Esophagus (tissue), 2 donors: ENCODE data around the gene COQ3. TPM values are rescaled to one million over a fixed set of nuclear protein-coding genes. Genes with fewer than 3 reads are reported as not detected.
A peak's percentile ranks its signal among the peaks of the same experiment; 100 is the strongest.

Experiments used
- H3K27ac ChIP-seq, 2 donors: one replicate each; pipeline ENCODE4 v1.5.1; 2013; ENCODE audit warnings: low read depth in 2 of 2, mild to moderate bottlenecking in 2 of 2, inconsistent platforms in 1 of 2, low read length in 1 of 2, moderate library complexity in 1 of 2
- H3K27me3 ChIP-seq, 2 donors: one replicate each; pipeline ENCODE4 v1.6.1; 2013; ENCODE audit warnings: low read length in 2 of 2, control low read depth in 1 of 2, mild to moderate bottlenecking in 1 of 2; ENCODE audit not compliant: insufficient read depth in 2 of 2, control insufficient read depth in 1 of 2
- H3K36me3 ChIP-seq, 2 donors: one replicate each; pipeline ENCODE4 v1.6.1; 2013; ENCODE audit warnings: low read length in 1 of 2; ENCODE audit not compliant: control insufficient read depth in 2 of 2, insufficient read depth in 2 of 2
- H3K4me1 ChIP-seq, 2 donors: one replicate each; pipeline ENCODE4 v1.6.1; 2013; ENCODE audit warnings: low read length in 1 of 2; ENCODE audit not compliant: control insufficient read depth in 2 of 2, insufficient read depth in 2 of 2
- H3K4me3 ChIP-seq, 2 donors: one replicate each; pipeline ENCODE4 v1.5.1; 2013; ENCODE audit warnings: low read length in 2 of 2, mild to moderate bottlenecking in 2 of 2, low read depth in 1 of 2, moderate library complexity in 1 of 2
- H3K9me3 ChIP-seq, 2 donors: one replicate each; pipeline ENCODE4 v1.6.1; 2013; ENCODE audit warnings: mild to moderate bottlenecking in 2 of 2, low read depth in 1 of 2, low read length in 1 of 2, moderate library complexity in 1 of 2; ENCODE audit not compliant: control insufficient read depth in 2 of 2, insufficient read depth in 1 of 2
- WGBS, 2 donors: extraction: QIAGEN DNeasy Blood & Tissue Kit; methylation state at CpG; one replicate each; pipeline ENCODE4 v1.1.7; 2013; 5-methylcytosine and 5-hydroxymethylcytosine counted together
- polyA plus RNA-seq, 2 donors: library from polyadenylated mRNA; stranded (reverse); fragments of 200-250 nt; gene quantifications; one replicate each; pipeline ENCODE4 v1.2.3, GENCODE V29; 2013
- donor health status: healthy with polysubstance abuse.
- donor health status: Bipolar disorder and iron deficiency.

The COQ3 gene
- polyA plus RNA-seq, 2 donors, result 9.5 to 12.8 TPM

GRCh38 chr6:99354983-99355382, 39.0 kb downstream of the COQ3 start:
- no peaks in the 10 kb centered on the region for H3K27me3 ChIP-seq
- WGBS, 2 donors, result 73 to 78% methylated on average over 4 of the region's 4 CpGs

GRCh38 chr6:99353126-99353525, 40.9 kb downstream of the COQ3 start:
- Histone ChIP-seq H3K9me3 (no peaks in the 10 kb centered on the region), H3K27me3 (no peaks in the 10 kb centered on the region), H3K27ac (no peak overlapping the region), H3K4me1 (peaks cover 1 to 4% of the 10 kb centered on the region in 2 donors), H3K4me3 (no peak overlapping the region), H3K36me3 (no peaks in the 10 kb centered on the region)
- 71 to 78% methylated on average over 9 of the region's 9 CpGs for WGBS, 2 donors

More at GRCh38 chr6:99354983-99355382, 39.0 kb downstream of the COQ3 start:
- Histone ChIP-seq H3K9me3 (no peaks in the 10 kb centered on the region), H3K4me1 (no peaks in the 10 kb centered on the region), H3K4me3 (no peak overlapping the region), H3K36me3 (no peaks in the 10 kb centered on the region), H3K27ac (no peak overlapping the region)

- WGBS, 2 donors, result 21 to 26% methylated on average over 10 of the region's 10 CpGs
These were observed 43.4 kb downstream of the COQ3 start for GRCh38 chr6:99350573-99350972.

GRCh38 chr6:99349171-99350141, 44.5 kb downstream of the COQ3 start, which contains the start of gene FAXC:
Gene FAXC (minus strand): TSS chr6:99349674. CDS start chr6:99349372, 302 bp downstream.
- H3K4me3 ChIP-seq, result peak within 1 kb of the TSS; percentile 59 to 70
- 0 to 1% methylated on average over 79 to 108 of the region's 108 CpGs for WGBS, 2 donors
- H3K4me1 ChIP-seq, result peaks cover 1 to 4% of the 10 kb centered on the region in 2 donors
- no peaks in the 10 kb centered on the region for H3K36me3 ChIP-seq
- H3K9me3 ChIP-seq, result no peaks in the 10 kb centered on the region
- no peaks in the 10 kb centered on the region for H3K27me3 ChIP-seq
- H3K27ac ChIP-seq, result peak within 1 kb of the TSS; percentile 45 to 69

More at GRCh38 chr6:99350573-99350972, 43.4 kb downstream of the COQ3 start:
- no peak overlapping the region for H3K27ac ChIP-seq
- no peaks in the 10 kb centered on the region for H3K27me3 ChIP-seq
- peaks cover 1 to 4% of the 10 kb centered on the region in 2 donors for H3K4me1 ChIP-seq
- H3K4me3 ChIP-seq, result no peak overlapping the region
- no peaks in the 10 kb centered on the region for H3K9me3 ChIP-seq
- H3K36me3 ChIP-seq, result no peaks in the 10 kb centered on the region

- WGBS, 2 donors, result 38 to 50% methylated on average over 25 of the region's 25 CpGs
- Histone ChIP-seq H3K9me3 (no peaks in the 10 kb centered on the region), H3K4me3 (peak overlapping the region; percentile 59 to 70), H3K27ac (peak overlapping the region; percentile 3 to 69), H3K27me3 (no peaks in the 10 kb centered on the region), H3K36me3 (no peaks in the 10 kb centered on the region), H3K4me1 (peaks cover 1 to 4% of the 10 kb centered on the region in 2 donors)
These were observed 45.5 kb downstream of the COQ3 start for GRCh38 chr6:99348288-99349170.

- H3K36me3 ChIP-seq, result no peaks in the 10 kb centered on the region
- H3K9me3 ChIP-seq, result no peaks in the 10 kb centered on the region
- H3K27me3 ChIP-seq, result no peaks in the 10 kb centered on the region
- H3K4me1 ChIP-seq, result peaks cover 1 to 4% of the 10 kb centered on the region in 2 donors
- 44 to 59% methylated on average over 1 of the region's 1 CpG for WGBS, 2 donors
- H3K4me3 ChIP-seq, result peak overlapping the region in 1 of 2 donors; percentile 25
- no peak overlapping the region for H3K27ac ChIP-seq
These were observed 46.2 kb downstream of the COQ3 start for GRCh38 chr6:99347804-99348203.

GRCh38 chr6:99346595-99346994, 47.4 kb downstream of the COQ3 start:
- H3K27me3 ChIP-seq, result no peaks in the 10 kb centered on the region
- no peak overlapping the region for H3K27ac ChIP-seq
- no peaks in the 10 kb centered on the region for H3K9me3 ChIP-seq
- no peaks in the 10 kb centered on the region for H3K36me3 ChIP-seq
- H3K4me1 ChIP-seq, result peaks cover 1 to 4% of the 10 kb centered on the region in 2 donors
- 95 to 98% methylated on average over 10 of the region's 10 CpGs for WGBS, 2 donors
- no peak overlapping the region for H3K4me3 ChIP-seq

- no peaks in the 10 kb centered on the region for H3K27me3 ChIP-seq
- no peaks in the 10 kb centered on the region for H3K9me3 ChIP-seq
- H3K4me3 ChIP-seq, result no peak overlapping the region
- H3K4me1 ChIP-seq, result peaks cover 1 to 4% of the 10 kb centered on the region in 2 donors
- WGBS, 2 donors, result 86 to 90% methylated on average over 4 of the region's 4 CpGs
- no peak overlapping the region for H3K27ac ChIP-seq
- H3K36me3 ChIP-seq, result no peaks in the 10 kb centered on the region
These were observed 48.8 kb downstream of the COQ3 start for GRCh38 chr6:99345164-99345563.

- no peak overlapping the region for H3K27ac ChIP-seq
- WGBS, 2 donors, result 50 to 52% methylated on average over 3 of the region's 3 CpGs
- no peaks in the 10 kb centered on the region for H3K9me3 ChIP-seq
- no peak overlapping the region for H3K4me3 ChIP-seq
- H3K4me1 ChIP-seq, result peaks cover 1 to 4% of the 10 kb centered on the region in 2 donors
- H3K27me3 ChIP-seq, result no peaks in the 10 kb centered on the region
- H3K36me3 ChIP-seq, result no peaks in the 10 kb centered on the region
These were observed 49.7 kb downstream of the COQ3 start for GRCh38 chr6:99344289-99344688.
